H1 (cell line): ENCODE results near the gene EMC6. TPM values are rescaled to one million over a fixed set of nuclear protein-coding genes. Genes with fewer than 3 reads are reported as not detected.

Source experiments
- CHD7 ChIP-seq: fragments of 300-600 bp; sonication (generic); IDR thresholded peaks from 2 replicates; pipeline ENCODE4 v1.7.1; 2012; ENCODE audit warnings: low read length, moderate library complexity, mild to moderate bottlenecking, inconsistent platforms; ENCODE audit not compliant: insufficient replicate concordance
- CREB1 ChIP-seq: IDR thresholded peaks from 2 replicates; pipeline ENCODE4 v1.6.1; 2012; ENCODE audit warnings: inconsistent platforms
- GTF2F1 ChIP-seq: IDR thresholded peaks from 2 replicates; pipeline ENCODE4 v1.6.1; 2012; ENCODE audit warnings: low read depth, low read length, improper control_type of control experiment, borderline replicate concordance
- HDAC6 ChIP-seq: IDR thresholded peaks from one replicate; pipeline ENCODE4 v1.7.1; 2012; ENCODE audit warnings: low read depth, mild to moderate bottlenecking, inconsistent platforms, low read length, moderate library complexity
- PHF8 ChIP-seq: fragments of 200-600 bp; sonication (generic); conservative IDR thresholded peaks from 2 replicates; pipeline ENCODE4 v1.7.1; 2012; ENCODE audit warnings: low read depth, mild to moderate bottlenecking, inconsistent platforms, low read length, moderate library complexity
- POLR2A ChIP-seq, 2 experiments: IDR thresholded peaks; 1 replicate in 1 of 2; 2 replicates in 1 of 2; pipeline ENCODE4 v1.6.1; 2011; ENCODE audit warnings: low read depth in 2 of 2, low read length in 2 of 2, mild to moderate bottlenecking in 2 of 2; ENCODE audit errors: control extremely low read depth in 1 of 2
- RBBP5 ChIP-seq: IDR thresholded peaks from 2 replicates; pipeline ENCODE4 v1.7.1; 2012; ENCODE audit warnings: low read depth, mild to moderate bottlenecking, inconsistent platforms, low read length, moderate library complexity, borderline replicate concordance
- TBP ChIP-seq: IDR thresholded peaks from 2 replicates; pipeline ENCODE4 v1.6.1; 2011; ENCODE audit warnings: low read depth, low read length, improper control_type of control experiment
- polyA plus RNA-seq, 7 experiments: library from polyadenylated mRNA; depleted of rRNA in 3 of 7; stranded (reverse) in 5 of 7; unstranded in 2 of 7; fragments of >200 nt in 5 of 7; fragments of 200-250 nt in 2 of 7; gene quantifications; 1 replicate in 5 of 7; 2 replicates in 1 of 7; 4 replicates in 1 of 7; pipeline versions ENCODE4 v1.2.1 to v1.2.3, GENCODE V29; 2011 to 2013; ENCODE audit warnings: missing spikeins in 2 of 7, mixed read lengths in 2 of 7
- total RNA-seq: library from RNA; stranded (reverse); fragmentation: NEBNext Ultra II Directional; extraction: Animal tissue kit (Norgen Biotek cat#: 25700); gene quantifications from 2 replicates; pipeline ENCODE4 v1.2.1, GENCODE V29; 2021

EMC6 gene
- total and polyA plus RNA-seq, 2 of the 8 experiments (the other 6 are each of a cell fraction or from before 2014, with no cell fraction given) = 81.5 to 193 TPM

- no peak for TF ChIP-seq PHF8
- no peak for TF ChIP-seq HDAC6
- TF ChIP-seq RBBP5 = no peak
- TF ChIP-seq CHD7 = no peak
- TF ChIP-seq GTF2F1 = no peak
- no peak for TF ChIP-seq CREB1
- TF ChIP-seq TBP = no peak
- TF ChIP-seq POLR2A (IDR thresholded peaks at IDR 0.05; ENCODE audit: control extremely low read depth in 1 of 2, low read depth in 2 of 2, low read length in 2 of 2) = no peak
These were observed 36.3 kb upstream of the EMC6 start (continued) for GRCh38 chr17:3632287-3632686.
